HepG2 (cell line): ENCODE measurements around the gene LGR6. TPM values are rescaled to one million over a fixed set of nuclear protein-coding genes. Genes with fewer than 3 reads are reported as not detected.

ENCODE experiments used
- BCL3 ChIP-seq: sonication (generic); formaldehyde crosslinking; IDR thresholded peaks from 2 replicates; pipeline ENCODE4 v1.5.1; 2020; ENCODE audit warnings: mild to moderate bottlenecking, missing genetic modification reagents, moderate library complexity
- BRCA1 ChIP-seq: sonication (generic); formaldehyde crosslinking; IDR thresholded peaks from 2 replicates; pipeline ENCODE4 v1.4.0; 2020; ENCODE audit warnings: missing genetic modification reagents
- BRD4 ChIP-seq: sonication (generic); formaldehyde crosslinking; IDR thresholded peaks from 2 replicates; pipeline ENCODE4 v1.4.0; 2020; ENCODE audit warnings: missing genetic modification reagents
- FOXA1 ChIP-seq, 2 experiments: fragments of 450-650 bp in 1 of 2; sonication (generic) in 1 of 2; formaldehyde crosslinking in 1 of 2; IDR thresholded peaks; 2 replicates each; pipeline versions ENCODE4 v1.4.0 to v1.6.1; 2016 to 2020; ENCODE audit warnings: missing genetic modification reagents in 1 of 2
- GATAD2A ChIP-seq: IDR thresholded peaks from 2 replicates; pipeline ENCODE4 v1.6.1; 2016
- GTF3A ChIP-seq: sonication (generic); formaldehyde crosslinking; conservative IDR thresholded peaks from 2 replicates; pipeline ENCODE4 v1.4.0; 2020; ENCODE audit warnings: mild to moderate bottlenecking, missing genetic modification reagents
- IKZF4 ChIP-seq: sonication (generic); formaldehyde crosslinking; IDR thresholded peaks from 2 replicates; pipeline ENCODE4 v1.5.1; 2020; ENCODE audit warnings: borderline replicate concordance, mild to moderate bottlenecking, low read depth, missing genetic modification reagents; ENCODE audit errors: not compliant biosample characterization
- MXD4 ChIP-seq: IDR thresholded peaks from 2 replicates; pipeline ENCODE4 v1.6.1; 2016; ENCODE audit warnings: mild to moderate bottlenecking, missing biosample characterization, missing genetic modification reagents
- NCOA1 ChIP-seq: sonication (generic); formaldehyde crosslinking; IDR thresholded peaks from 2 replicates; pipeline ENCODE4 v1.9.0; 2021; ENCODE audit warnings: missing genetic modification reagents
- PAXIP1 ChIP-seq: sonication (generic); formaldehyde crosslinking; conservative IDR thresholded peaks from 2 replicates; pipeline ENCODE4 v1.4.0; 2020; ENCODE audit warnings: mild to moderate bottlenecking, missing genetic modification reagents, moderate library complexity
- PITX1 ChIP-seq: sonication (generic); formaldehyde crosslinking; IDR thresholded peaks from 2 replicates; pipeline ENCODE4 v1.5.1; 2020; ENCODE audit warnings: mild to moderate bottlenecking, missing genetic modification reagents
- RFX3 ChIP-seq: IDR thresholded peaks from 2 replicates; pipeline ENCODE4 v1.6.1; 2016; ENCODE audit warnings: missing biosample characterization, missing genetic modification reagents
- RORA ChIP-seq: sonication (generic); formaldehyde crosslinking; IDR thresholded peaks from 2 replicates; pipeline ENCODE4 v1.5.0; 2020; ENCODE audit warnings: mild to moderate bottlenecking, missing genetic modification reagents, moderate library complexity
- TBX3 ChIP-seq: fragments of 450-650 bp; IDR thresholded peaks from 2 replicates; pipeline ENCODE4 v1.6.1; 2017; ENCODE audit warnings: antibody characterized with exemption, mild to moderate bottlenecking, inconsistent platforms, borderline replicate concordance
- TOPORS ChIP-seq: sonication (generic); formaldehyde crosslinking; IDR thresholded peaks from 2 replicates; pipeline ENCODE4 v1.8.0; 2023; ENCODE audit warnings: mild to moderate bottlenecking, missing genetic modification reagents
- XBP1 ChIP-seq: sonication (generic); formaldehyde crosslinking; IDR thresholded peaks from 2 replicates; pipeline ENCODE4 v1.5.0; 2020; ENCODE audit warnings: missing genetic modification reagents
- ZNF160 ChIP-seq: sonication (generic); formaldehyde crosslinking; IDR thresholded peaks from 2 replicates; pipeline ENCODE4 v1.8.0; 2022; ENCODE audit warnings: mild to moderate bottlenecking, inconsistent platforms, missing genetic modification reagents
- ZNF737 ChIP-seq: sonication (generic); formaldehyde crosslinking; IDR thresholded peaks from 2 replicates; pipeline ENCODE4 v1.5.0; 2020; ENCODE audit warnings: missing genetic modification reagents, mild to moderate bottlenecking, borderline replicate concordance
- ZSCAN9 ChIP-seq: IDR thresholded peaks from 2 replicates; pipeline ENCODE4 v1.6.1; 2016; ENCODE audit warnings: borderline replicate concordance
- polyA plus RNA-seq, 8 experiments: library from polyadenylated mRNA; depleted of rRNA in 3 of 8; stranded (reverse) in 7 of 8; unstranded in 1 of 8; fragments of >200 nt; fragmentation: Illumina TruSeq in 4 of 8; extraction: Trizol in 4 of 8; gene quantifications; 2 replicates each; pipeline versions ENCODE4 v1.2.1 to v1.2.3, GENCODE V29; 2011 to 2016; ENCODE audit warnings: low read depth in 4 of 8, missing spikeins in 1 of 8, mixed read lengths in 1 of 8; ENCODE audit not compliant: insufficient read depth in 1 of 8
- total RNA-seq, 5 experiments: library from RNA; depleted of rRNA; stranded (reverse); fragments of >200 nt; fragmentation: Illumina TruSeq; extraction: Trizol; gene quantifications; 2 replicates each; pipeline ENCODE4 v1.2.3, GENCODE V29; 2016; ENCODE audit warnings: low read depth in 1 of 5
- TF ChIP-seq, protein P1 (sequence below): sonication (generic); formaldehyde crosslinking; IDR thresholded peaks from 2 replicates; pipeline ENCODE4 v1.9.0; 2022; ENCODE audit warnings: missing genetic modification reagents, mild to moderate bottlenecking, borderline replicate concordance

The LGR6 gene
- total and polyA plus RNA-seq, 2 of the 13 experiments (the other 11 are each of a cell fraction or from before 2014, with no cell fraction given) = 0.07 TPM; not detected in 1

DNA sequence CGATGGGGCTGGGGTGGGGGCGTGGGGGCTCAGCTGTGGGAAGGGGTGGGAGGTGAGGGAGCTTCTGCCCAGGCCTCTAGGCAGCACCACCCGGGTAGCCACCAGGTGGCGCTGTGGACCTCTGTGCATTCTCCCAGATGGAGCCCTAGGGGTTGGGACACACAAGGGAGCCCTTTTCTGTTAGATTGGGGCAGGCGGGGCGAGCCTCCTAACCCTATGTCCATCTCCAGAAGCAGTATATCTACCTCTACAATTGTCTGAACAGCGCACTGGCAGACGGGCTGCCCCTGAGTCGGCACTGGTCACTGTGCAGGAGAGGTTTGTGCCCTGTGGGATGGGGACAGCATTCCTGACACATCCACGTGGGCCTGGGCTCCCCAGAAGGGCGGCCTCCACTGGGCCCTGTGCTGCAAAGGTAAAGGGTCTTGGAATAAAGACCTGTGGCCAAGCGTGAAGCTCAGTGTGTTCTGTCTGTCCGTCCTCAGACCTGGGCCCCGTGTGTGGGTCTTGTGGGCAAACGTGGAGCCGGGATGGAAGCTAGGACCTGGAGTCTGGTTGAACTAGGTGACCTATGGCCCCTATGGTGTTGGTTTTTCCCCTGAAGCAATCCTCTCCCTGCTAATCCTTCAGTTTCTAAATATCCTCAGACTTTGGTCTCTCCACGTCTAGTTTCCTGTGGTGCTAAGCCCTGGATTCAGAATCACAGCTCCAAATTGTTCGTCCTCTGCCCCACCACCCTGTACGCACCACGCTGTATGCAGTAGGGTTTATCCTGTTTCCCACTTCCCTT is 4.4 kb upstream of the LGR6 start (continued):
- TF ChIP-seq, protein P1, sequence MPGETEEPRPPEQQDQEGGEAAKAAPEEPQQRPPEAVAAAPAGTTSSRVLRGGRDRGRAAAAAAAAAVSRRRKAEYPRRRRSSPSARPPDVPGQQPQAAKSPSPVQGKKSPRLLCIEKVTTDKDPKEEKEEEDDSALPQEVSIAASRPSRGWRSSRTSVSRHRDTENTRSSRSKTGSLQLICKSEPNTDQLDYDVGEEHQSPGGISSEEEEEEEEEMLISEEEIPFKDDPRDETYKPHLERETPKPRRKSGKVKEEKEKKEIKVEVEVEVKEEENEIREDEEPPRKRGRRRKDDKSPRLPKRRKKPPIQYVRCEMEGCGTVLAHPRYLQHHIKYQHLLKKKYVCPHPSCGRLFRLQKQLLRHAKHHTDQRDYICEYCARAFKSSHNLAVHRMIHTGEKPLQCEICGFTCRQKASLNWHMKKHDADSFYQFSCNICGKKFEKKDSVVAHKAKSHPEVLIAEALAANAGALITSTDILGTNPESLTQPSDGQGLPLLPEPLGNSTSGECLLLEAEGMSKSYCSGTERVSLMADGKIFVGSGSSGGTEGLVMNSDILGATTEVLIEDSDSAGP (CRISPR knock-in tag) = no peak; the same call in 1 of the 2 replicates
- TF ChIP-seq PITX1 (peak; percentile 96), ZNF160 (CRISPR knock-in tag) (0 out of 2 replicates have a peak, but pooled peaks have one; percentile 54), NCOA1 (CRISPR knock-in tag) (no peak), GATAD2A (CRISPR knock-in tag) (no peak), ZNF737 (CRISPR knock-in tag) (no peak), RFX3 (CRISPR knock-in tag) (no peak), TOPORS (CRISPR knock-in tag) (no peak), IKZF4 (CRISPR knock-in tag) (peak; percentile 51), BRD4 (0 out of 2 replicates have a peak, but pooled peaks have one; percentile 27), BCL3 (0 out of 2 replicates have a peak, but pooled peaks have one; percentile 57), MXD4 (CRISPR knock-in tag) (0 out of 2 replicates have a peak, but pooled peaks have one; percentile 28), GTF3A (CRISPR knock-in tag) (0 out of 2 replicates have a peak, but pooled peaks have one; percentile 42), ZSCAN9 (CRISPR knock-in tag) (no peak), TBX3 (no peak), XBP1 (no peak), FOXA1 (IDR thresholded peaks at IDR 0.05) (no peak), FOXA1 (CRISPR knock-in tag; IDR thresholded peaks at IDR 0.05) (peak; percentile 52; the same call in 1 of the 2 replicates), PAXIP1 (CRISPR knock-in tag) (peak; percentile 87), BRCA1 (0 out of 2 replicates have a peak, but pooled peaks have one; percentile 31), RORA (CRISPR knock-in tag) (no peak)
